GM12878 (cell line): ENCODE measurements around the gene ASTN1.

ENCODE experiments used
- BMI1 ChIP-seq: fragments of 450-650 bp; IDR thresholded peaks from 2 replicates; pipeline ENCODE4 v1.6.1; 2016; ENCODE audit warnings: mild to moderate bottlenecking, moderate library complexity, borderline replicate concordance
- NFXL1 ChIP-seq: fragments of 450-650 bp; IDR thresholded peaks from 2 replicates; pipeline ENCODE4 v1.6.1; 2017; ENCODE audit warnings: antibody characterized with exemption, mild to moderate bottlenecking, borderline replicate concordance
- PBX3 ChIP-seq: IDR thresholded peaks from 2 replicates; pipeline ENCODE4 v1.6.1; 2011; ENCODE audit warnings: mild to moderate bottlenecking, low read depth, low read length, moderate library complexity; ENCODE audit not compliant: insufficient replicate concordance

- TF ChIP-seq NFXL1 (no peak), BMI1 (no peak), PBX3 (no peak)
Observed at GRCh38 chr1:177048314-177049069, 116.0 kb downstream of the ASTN1 start.
